Mucosa of descending colon (tissue), 3 donors: Measurements from ENCODE around the gene STAT4. TPM values are rescaled to one million over a fixed set of nuclear protein-coding genes. Genes with fewer than 3 reads are reported as not detected.

Experiments
- ATAC-seq: fragments of 200-7000 bp; cut with Tn5 transposase; one replicate; pipeline ENCODE4 v1.9.1; 2020; ENCODE audit warnings: mild to moderate bottlenecking, moderate library complexity
- DNase-seq, 3 donors: peaks; one replicate each; pipeline ENCODE4 v3.0.0-alpha.2; 2020
- H3K36me3 ChIP-seq: fragments of 200-600 bp; one replicate; pipeline ENCODE4 v1.8.0; 2021; ENCODE audit warnings: low read depth, mild to moderate bottlenecking
- H3K4me1 ChIP-seq: fragments of 200-600 bp; one replicate; pipeline ENCODE4 v1.8.0; 2021; ENCODE audit warnings: low read depth, mild to moderate bottlenecking
- H3K4me3 ChIP-seq: fragments of 200-600 bp; one replicate; pipeline ENCODE4 v1.8.0; 2021; ENCODE audit warnings: mild to moderate bottlenecking
- H3K9me3 ChIP-seq: fragments of 200-600 bp; one replicate; pipeline ENCODE4 v1.8.0; 2021; ENCODE audit warnings: mild to moderate bottlenecking
- CTCF ChIP-seq: fragments of 200-600 bp; IDR thresholded peaks from one replicate; pipeline ENCODE4 v1.8.0; 2022; ENCODE audit warnings: antibody characterized with exemption, mild to moderate bottlenecking
- intact Hi-C, 2 donors: fragments of 100-400 bp; cut with DNase I in 1 of 2; cut with micrococcal nuclease in 1 of 2; formaldehyde crosslinking; loops; one replicate each; pipeline versions ENCODE4 v1.11.0 to v1.11.1; 2022; cut with DNase I, micrococcal nuclease
- total RNA-seq, 3 donors: library from RNA; stranded (reverse); fragmentation: NEBNext Ultra II Directional in 2 of 3; extraction: Animal tissue kit (Norgen Biotek cat#: 25700) in 2 of 3; gene quantifications; one replicate each; pipeline versions ENCODE4 v1.2.1 to v1.2.4, GENCODE V29; 2021 to 2023
- donor health status: DM: no; HTN: no; CAD: no; lungs with moderate emphysema.
- donor health status: DM: no; HTN: no; CAD: no.
- donor health status: DM: no; HTN: yes; CAD: no.

Gene STAT4
- total RNA-seq, 3 donors from 2014 or later, result 2.7 to 4.0 (median 3.6) TPM

- DNase-seq, result no peak
- ATAC-seq, result no peak
- Histone ChIP-seq H3K4me3 (no peak overlapping the region), H3K4me1 (no peaks in the 10 kb centered on the region), H3K36me3 (no peaks in the 10 kb centered on the region), H3K9me3 (no peaks in the 10 kb centered on the region)
- intact Hi-C loops, result no loop called here
- TF ChIP-seq CTCF, result no peak
Observed at GRCh38 chr2:191190861-191191552, 40.2 kb upstream of the STAT4 start.

DNA sequence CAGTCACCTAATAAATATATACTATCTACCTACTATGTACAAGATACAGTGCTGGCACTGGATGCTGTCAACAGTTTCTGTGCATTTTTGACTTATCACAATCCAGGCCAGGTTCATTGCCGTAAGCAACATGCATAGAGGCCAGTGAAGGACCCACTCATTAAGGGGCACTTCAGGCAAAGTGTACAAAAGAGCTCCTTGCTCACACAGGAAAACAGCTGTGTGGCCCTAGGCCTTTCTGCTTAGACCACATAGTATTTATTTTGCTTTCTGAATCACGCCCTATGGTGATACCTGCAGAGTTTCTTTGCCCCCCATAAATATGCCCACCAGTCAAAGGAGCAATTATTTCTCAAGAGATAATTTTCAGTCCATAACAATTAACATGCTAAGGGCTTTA is 39.6 kb upstream of the STAT4 start:
- TF ChIP-seq CTCF, result no peak
- Histone ChIP-seq H3K9me3 (no peaks in the 10 kb centered on the region), H3K4me3 (no peak overlapping the region), H3K36me3 (no peaks in the 10 kb centered on the region), H3K4me1 (no peaks in the 10 kb centered on the region)
- DNase-seq, result no peak
- intact Hi-C loops, result no loop called here
- no peak for ATAC-seq

DNA sequence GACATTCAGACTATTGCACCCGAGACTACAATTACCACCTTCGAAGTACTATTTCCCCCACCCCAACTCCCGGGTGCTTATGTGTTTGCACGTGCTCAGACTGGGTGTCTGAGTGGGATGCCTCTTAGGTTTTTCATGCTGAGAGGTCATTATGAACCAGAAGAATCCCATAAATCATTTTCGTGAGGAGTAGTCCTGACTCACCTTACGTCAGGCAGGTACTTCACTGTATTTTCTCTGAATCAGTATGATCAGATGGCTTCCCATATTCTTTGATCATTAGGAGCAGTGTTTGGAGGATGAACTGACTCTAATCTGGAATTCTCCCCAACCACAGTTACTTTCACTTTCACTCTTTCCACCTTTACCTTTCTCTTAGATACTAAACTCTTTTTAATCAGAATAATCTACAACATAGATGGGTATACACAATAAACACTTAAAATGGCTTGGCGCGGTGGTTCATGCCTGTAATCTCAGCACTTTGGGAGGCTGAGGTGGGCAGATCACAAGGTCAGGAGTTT is 38.4 kb upstream of the STAT4 start:
- Histone ChIP-seq H3K4me1 (no peaks in the 10 kb centered on the region), H3K36me3 (no peaks in the 10 kb centered on the region), H3K4me3 (no peak overlapping the region), H3K9me3 (no peaks in the 10 kb centered on the region)
- TF ChIP-seq CTCF, result no peak
- intact Hi-C loops, result no loop called here
- DNase-seq (no peak), ATAC-seq (no peak)

- Histone ChIP-seq H3K9me3 (no peaks in the 10 kb centered on the region), H3K4me1 (no peaks in the 10 kb centered on the region), H3K4me3 (no peak overlapping the region), H3K36me3 (no peaks in the 10 kb centered on the region)
- ATAC-seq (no peak), DNase-seq (no peak)
- TF ChIP-seq CTCF, result no peak
- intact Hi-C loops, result no loop called here
Observed at GRCh38 chr2:191188550-191189093, 37.8 kb upstream of the STAT4 start.

- DNase-seq, result no peak
- no peak overlapping the region for H3K4me3 ChIP-seq
- H3K4me1 ChIP-seq, result no peaks in the 10 kb centered on the region
- ATAC-seq, result no peak
- H3K36me3 ChIP-seq, result no peaks in the 10 kb centered on the region
- no peak for TF ChIP-seq CTCF
- intact Hi-C loops, result no loop called here
- no peaks in the 10 kb centered on the region for H3K9me3 ChIP-seq
Observed at GRCh38 chr2:191187105-191187829, 36.5 kb upstream of the STAT4 start.
